Tibial artery (tissue), 4 donors: ENCODE data around the gene POLD2.

Source experiments
- DNase-seq, 2 donors: peaks; one replicate each; pipeline ENCODE4 v3.0.0-alpha.2; 2019
- H3K27ac ChIP-seq, 2 donors: fragments of 200-600 bp; sonication (generic) in 1 of 2; 1 replicate in 1 of 2; 2 replicates in 1 of 2; pipeline ENCODE4 v1.5.1; 2018 to 2019; ENCODE audit warnings: mild to moderate bottlenecking in 1 of 2
- H3K27me3 ChIP-seq, 2 donors: fragments of 200-600 bp; sonication (generic) in 1 of 2; one replicate each; pipeline versions ENCODE4 v1.5.1 to v1.6.0; 2016 to 2019
- H3K36me3 ChIP-seq, 3 donors: fragments of 200-600 bp; sonication (generic) in 2 of 3; one replicate each; pipeline ENCODE4 v1.5.1; 2016 to 2019; ENCODE audit warnings: mild to moderate bottlenecking in 2 of 3
- H3K4me1 ChIP-seq, 4 donors: fragments of 200-600 bp; sonication (generic) in 2 of 4; 1 replicate in 3 of 4; 2 replicates in 1 of 4; pipeline ENCODE4 v1.5.1; 2016 to 2019
- H3K4me3 ChIP-seq, 2 donors: fragments of 200-600 bp; sonication (generic) in 1 of 2; 1 replicate in 1 of 2; 2 replicates in 1 of 2; pipeline ENCODE4 v1.5.1; 2018 to 2019; ENCODE audit warnings: mild to moderate bottlenecking in 2 of 2
- H3K9me3 ChIP-seq, 3 donors: fragments of 200-600 bp; sonication (generic) in 1 of 3; one replicate each; pipeline ENCODE4 v1.5.1; 2016 to 2019
- CTCF ChIP-seq, 2 experiments: fragments of 200-600 bp in 1 of 2; fragments of 450-650 bp in 1 of 2; IDR thresholded peaks; one replicate each; pipeline ENCODE4 v1.5.1; 2017 to 2019; ENCODE audit warnings: antibody characterized with exemption in 2 of 2, mild to moderate bottlenecking in 1 of 2, moderate library complexity in 1 of 2
- intact Hi-C: fragments of 100-400 bp; cut with DNase I; formaldehyde crosslinking; loops from one replicate; pipeline ENCODE4 v1.15.0; 2023; ENCODE audit warnings: low total_unique reads

POLD2 gene

GRCh38 chr7:44093102-44093641 is 30.2 kb downstream of the POLD2 start:
- Histone ChIP-seq H3K4me1 (peaks cover 0 to 75% (median 50%) of the 10 kb centered on the region in 4 donors), H3K27ac (peak overlapping the region; percentile 93 to 98)
- DNase-seq: no peak

GRCh38 chr7:44087911-44088838 is 35.2 kb downstream of the POLD2 start:
- H3K27ac ChIP-seq: peak overlapping the region; percentile 93 to 98
- peaks cover 0 to 89% (median 78%) of the 10 kb centered on the region in 4 donors for H3K4me1 ChIP-seq
- H3K27me3 ChIP-seq: no peaks in the 10 kb centered on the region
- TF ChIP-seq CTCF (IDR thresholded peaks at IDR 0.05): no peak
- no peaks in the 10 kb centered on the region for H3K36me3 ChIP-seq
- no peak overlapping the region for H3K4me3 ChIP-seq
- intact Hi-C loops: no loop called here
- DNase-seq: peak; percentile 85 to 96
- no peaks in the 10 kb centered on the region for H3K9me3 ChIP-seq

More at GRCh38 chr7:44093102-44093641, 30.2 kb downstream of the POLD2 start:
- no peaks in the 10 kb centered on the region for H3K36me3 ChIP-seq
- TF ChIP-seq CTCF (IDR thresholded peaks at IDR 0.05): no peak
- no peak overlapping the region for H3K4me3 ChIP-seq
- intact Hi-C loops: no loop called here
- H3K9me3 ChIP-seq: no peaks in the 10 kb centered on the region
- no peaks in the 10 kb centered on the region for H3K27me3 ChIP-seq

GRCh38 chr7:44086627-44087026 is 36.7 kb downstream of the POLD2 start:
- Histone ChIP-seq H3K27me3 (no peaks in the 10 kb centered on the region), H3K4me3 (no peak overlapping the region), H3K27ac (peak overlapping the region; percentile 93 to 98), H3K36me3 (no peaks in the 10 kb centered on the region), H3K4me1 (peaks cover 0 to 91% (median 76%) of the 10 kb centered on the region in 4 donors), H3K9me3 (no peaks in the 10 kb centered on the region)
- intact Hi-C loops: no loop called here
- TF ChIP-seq CTCF (IDR thresholded peaks at IDR 0.05): no peak
- DNase-seq: no peak

GRCh38 chr7:44085546-44085945 is 37.8 kb downstream of the POLD2 start:
- Histone ChIP-seq H3K4me3 (no peak overlapping the region), H3K9me3 (no peaks in the 10 kb centered on the region), H3K27me3 (no peaks in the 10 kb centered on the region), H3K27ac (peak overlapping the region; percentile 93 to 98), H3K36me3 (peaks cover 0 to 5% (median 4%) of the 10 kb centered on the region in 3 donors), H3K4me1 (peaks cover 0 to 91% (median 80%) of the 10 kb centered on the region in 4 donors)
- DNase-seq: no peak
- no peak for TF ChIP-seq CTCF (IDR thresholded peaks at IDR 0.05)
- intact Hi-C loops: no loop called here

- Histone ChIP-seq H3K27me3 (no peaks in the 10 kb centered on the region), H3K9me3 (no peaks in the 10 kb centered on the region), H3K36me3 (peaks cover 5 to 13% (median 12%) of the 10 kb centered on the region in 3 donors), H3K4me1 (peaks cover 0 to 85% (median 80%) of the 10 kb centered on the region in 4 donors), H3K27ac (peak overlapping the region; percentile 93 to 98), H3K4me3 (no peak overlapping the region)
- DNase-seq: no peak
- intact Hi-C loops: no loop called here
- no peak for TF ChIP-seq CTCF (IDR thresholded peaks at IDR 0.05)
Observed at GRCh38 chr7:44084701-44085100, 38.6 kb downstream of the POLD2 start.
